Suprapubic skin (tissue), 4 donors: ENCODE results near the gene SORT1. TPM values are rescaled to one million over a fixed set of nuclear protein-coding genes. Genes with fewer than 3 reads are reported as not detected.

Experiments used
- DNase-seq, 2 donors: peaks; one replicate each; pipeline ENCODE4 v3.0.0-alpha.2; 2019; ENCODE audit warnings: low spot score in 2 of 2
- H3K27ac ChIP-seq: fragments of 200-600 bp; sonication (generic); one replicate; pipeline ENCODE4 v1.5.1; 2019
- H3K27me3 ChIP-seq: fragments of 200-600 bp; sonication (generic); one replicate; pipeline ENCODE4 v1.5.1; 2019
- H3K36me3 ChIP-seq: fragments of 200-600 bp; sonication (generic); one replicate; pipeline ENCODE4 v1.5.1; 2019
- H3K4me1 ChIP-seq: fragments of 200-600 bp; sonication (generic); one replicate; pipeline ENCODE4 v1.5.1; 2019
- H3K4me3 ChIP-seq: fragments of 200-600 bp; sonication (generic); one replicate; pipeline ENCODE4 v1.5.1; 2019; ENCODE audit warnings: mild to moderate bottlenecking
- H3K9me3 ChIP-seq: fragments of 200-600 bp; sonication (generic); one replicate; pipeline ENCODE4 v1.5.1; 2019
- EP300 ChIP-seq: sonication (generic); formaldehyde crosslinking; IDR thresholded peaks from one replicate; pipeline ENCODE4 v1.6.1; 2017; ENCODE audit warnings: antibody characterized with exemption
- POLR2A ChIP-seq, 2 donors: fragments of 450-650 bp; IDR thresholded peaks; one replicate each; pipeline ENCODE4 v1.6.1; 2017; ENCODE audit warnings: antibody characterized with exemption in 2 of 2, mild to moderate bottlenecking in 2 of 2, moderate library complexity in 2 of 2
- POLR2AphosphoS5 ChIP-seq, 3 donors: sonication (generic); formaldehyde crosslinking; IDR thresholded peaks; one replicate each; pipeline ENCODE4 v1.6.1; 2017; ENCODE audit warnings: antibody characterized with exemption in 3 of 3
- WGBS: methylation state at CpG from one replicate; pipeline ENCODE4 v1.1.5; 2018; 5-methylcytosine and 5-hydroxymethylcytosine counted together
- total RNA-seq, 4 donors: library from RNA; depleted of rRNA; stranded (reverse); fragments of >200 nt; gene quantifications; one replicate each; pipeline ENCODE4 v1.1.0, GENCODE V29; 2016
- TF ChIP-seq, protein P1 (sequence below), 2 donors: fragments of 200-600 bp in 1 of 2; fragments of 450-650 bp in 1 of 2; sonication (generic) in 1 of 2; IDR thresholded peaks; one replicate each; pipeline ENCODE4 v1.5.1; 2016 to 2019; ENCODE audit warnings: antibody characterized with exemption in 2 of 2, mild to moderate bottlenecking in 1 of 2, moderate library complexity in 1 of 2

Gene SORT1
- total RNA-seq, 4 donors from 2014 or later, result 27.8 to 52.7 (median 34.5) TPM

DNA sequence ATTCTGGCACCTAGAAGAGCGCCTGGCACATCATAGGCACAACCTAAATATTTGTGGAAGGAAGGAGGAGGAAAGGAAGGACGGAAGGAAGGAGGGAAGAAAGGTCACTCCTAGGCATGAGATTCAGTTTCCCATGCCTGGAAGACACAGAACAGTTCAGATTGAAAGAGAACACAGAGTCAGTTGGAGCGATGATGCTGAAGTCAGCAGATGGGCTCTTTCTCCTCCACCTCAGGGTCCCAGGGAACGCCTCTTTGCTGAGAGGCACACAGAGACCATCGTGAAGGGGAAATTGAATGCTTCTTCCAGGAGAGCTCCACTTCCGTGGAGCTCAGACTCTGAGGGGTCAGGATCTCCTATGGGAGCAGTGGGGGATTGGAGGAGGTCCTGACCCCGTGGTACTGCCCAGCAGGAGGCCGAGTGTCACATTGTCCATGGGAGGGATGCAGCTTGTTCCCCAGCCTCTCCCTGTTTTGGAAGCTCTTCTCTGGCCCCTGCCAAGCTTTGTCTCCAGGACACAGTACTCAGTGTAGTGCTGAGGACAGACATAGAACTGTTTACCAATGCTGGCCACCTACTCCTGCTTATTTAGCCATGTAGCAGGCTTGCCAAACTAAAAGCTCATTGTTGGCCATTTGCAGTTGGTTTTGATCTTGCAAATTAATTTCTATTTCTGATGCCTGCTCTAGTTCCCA lies 93.3 kb downstream of the SORT1 start:
- H3K9me3 ChIP-seq, result no peaks in the 10 kb centered on the region
- H3K4me1 ChIP-seq, result peaks cover 26% of the 10 kb centered on the region
- no peak for DNase-seq
- H3K4me3 ChIP-seq, result no peak overlapping the region
- H3K27ac ChIP-seq, result peak overlapping the region; percentile 22
- H3K27me3 ChIP-seq, result no peaks in the 10 kb centered on the region
- no peaks in the 10 kb centered on the region for H3K36me3 ChIP-seq
- 56% methylated on average over 7 of the region's 8 CpGs for WGBS
- TF ChIP-seq, protein P1, sequence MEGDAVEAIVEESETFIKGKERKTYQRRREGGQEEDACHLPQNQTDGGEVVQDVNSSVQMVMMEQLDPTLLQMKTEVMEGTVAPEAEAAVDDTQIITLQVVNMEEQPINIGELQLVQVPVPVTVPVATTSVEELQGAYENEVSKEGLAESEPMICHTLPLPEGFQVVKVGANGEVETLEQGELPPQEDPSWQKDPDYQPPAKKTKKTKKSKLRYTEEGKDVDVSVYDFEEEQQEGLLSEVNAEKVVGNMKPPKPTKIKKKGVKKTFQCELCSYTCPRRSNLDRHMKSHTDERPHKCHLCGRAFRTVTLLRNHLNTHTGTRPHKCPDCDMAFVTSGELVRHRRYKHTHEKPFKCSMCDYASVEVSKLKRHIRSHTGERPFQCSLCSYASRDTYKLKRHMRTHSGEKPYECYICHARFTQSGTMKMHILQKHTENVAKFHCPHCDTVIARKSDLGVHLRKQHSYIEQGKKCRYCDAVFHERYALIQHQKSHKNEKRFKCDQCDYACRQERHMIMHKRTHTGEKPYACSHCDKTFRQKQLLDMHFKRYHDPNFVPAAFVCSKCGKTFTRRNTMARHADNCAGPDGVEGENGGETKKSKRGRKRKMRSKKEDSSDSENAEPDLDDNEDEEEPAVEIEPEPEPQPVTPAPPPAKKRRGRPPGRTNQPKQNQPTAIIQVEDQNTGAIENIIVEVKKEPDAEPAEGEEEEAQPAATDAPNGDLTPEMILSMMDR (IDR thresholded peaks at IDR 0.05), result no peak
- no peak for TF ChIP-seq POLR2A (IDR thresholded peaks at IDR 0.05)
- no peak for TF ChIP-seq POLR2AphosphoS5 (IDR thresholded peaks at IDR 0.05)
- no peak for TF ChIP-seq EP300

DNA sequence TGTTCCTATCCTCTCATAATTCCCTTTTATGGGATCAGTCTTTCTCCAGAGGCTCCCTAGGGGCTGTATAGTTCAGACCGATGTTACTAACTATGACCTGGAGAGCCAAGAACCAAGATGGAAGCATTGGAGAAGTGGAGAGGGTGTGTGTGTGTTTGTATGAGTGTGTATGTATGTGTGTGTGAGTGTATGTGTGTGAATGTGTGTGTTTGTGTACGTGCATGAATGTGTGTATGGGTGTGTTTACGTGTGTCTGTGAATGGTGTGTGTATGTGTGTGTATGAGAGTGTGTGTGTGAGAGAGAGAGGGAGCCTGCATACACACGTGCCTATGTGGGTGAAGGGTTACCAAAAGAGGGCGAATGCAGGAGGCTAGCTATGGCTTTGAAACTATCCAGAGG lies 95.8 kb downstream of the SORT1 start:
- no peaks in the 10 kb centered on the region for H3K27me3 ChIP-seq
- no peak for TF ChIP-seq POLR2AphosphoS5 (IDR thresholded peaks at IDR 0.05)
- no peak for TF ChIP-seq POLR2A (IDR thresholded peaks at IDR 0.05)
- TF ChIP-seq, protein P1 (IDR thresholded peaks at IDR 0.05), result no peak
- TF ChIP-seq EP300, result no peak
- no peak overlapping the region for H3K4me3 ChIP-seq
- no peak for DNase-seq
- H3K9me3 ChIP-seq, result no peaks in the 10 kb centered on the region
- H3K27ac ChIP-seq, result no peak overlapping the region
- 78% methylated on average over 5 of the region's 5 CpGs for WGBS
- H3K4me1 ChIP-seq, result peaks cover 41% of the 10 kb centered on the region
- no peaks in the 10 kb centered on the region for H3K36me3 ChIP-seq

DNA sequence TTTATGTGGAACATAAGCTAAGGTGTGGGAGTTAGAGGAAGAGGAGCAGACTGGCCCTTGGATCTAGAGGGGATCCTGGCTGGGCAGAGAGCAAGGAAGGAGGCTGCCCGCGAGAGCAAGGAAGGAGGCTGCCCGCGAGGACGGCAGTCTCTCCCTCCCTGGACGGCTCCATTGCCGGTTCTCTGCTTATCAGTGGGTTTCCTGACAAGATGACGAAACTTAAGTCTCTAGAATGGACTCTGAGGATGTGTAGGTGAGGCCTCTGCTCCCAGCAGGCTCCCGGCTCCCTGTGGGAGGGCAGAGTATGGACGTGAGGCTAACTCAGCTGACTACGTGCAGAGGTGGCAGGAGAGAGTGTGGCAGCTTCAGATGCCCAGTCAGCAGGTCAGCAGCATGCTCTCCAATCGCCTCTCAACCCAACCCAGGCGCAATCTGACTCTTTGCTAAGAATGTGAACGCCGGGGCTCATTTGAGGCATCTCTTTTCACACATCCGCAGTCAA lies 97.0 kb downstream of the SORT1 start:
- no peaks in the 10 kb centered on the region for H3K27me3 ChIP-seq
- DNase-seq, result no peak
- H3K27ac ChIP-seq, result no peak overlapping the region
- no peaks in the 10 kb centered on the region for H3K36me3 ChIP-seq
- H3K9me3 ChIP-seq, result no peaks in the 10 kb centered on the region
- TF ChIP-seq, protein P1 (IDR thresholded peaks at IDR 0.05), result no peak
- TF ChIP-seq EP300 (no peak), POLR2A (IDR thresholded peaks at IDR 0.05) (no peak), POLR2AphosphoS5 (IDR thresholded peaks at IDR 0.05) (no peak)
- WGBS, result 80% methylated on average over 16 of the region's 16 CpGs
- H3K4me3 ChIP-seq, result no peak overlapping the region
- H3K4me1 ChIP-seq, result peaks cover 41% of the 10 kb centered on the region

DNA sequence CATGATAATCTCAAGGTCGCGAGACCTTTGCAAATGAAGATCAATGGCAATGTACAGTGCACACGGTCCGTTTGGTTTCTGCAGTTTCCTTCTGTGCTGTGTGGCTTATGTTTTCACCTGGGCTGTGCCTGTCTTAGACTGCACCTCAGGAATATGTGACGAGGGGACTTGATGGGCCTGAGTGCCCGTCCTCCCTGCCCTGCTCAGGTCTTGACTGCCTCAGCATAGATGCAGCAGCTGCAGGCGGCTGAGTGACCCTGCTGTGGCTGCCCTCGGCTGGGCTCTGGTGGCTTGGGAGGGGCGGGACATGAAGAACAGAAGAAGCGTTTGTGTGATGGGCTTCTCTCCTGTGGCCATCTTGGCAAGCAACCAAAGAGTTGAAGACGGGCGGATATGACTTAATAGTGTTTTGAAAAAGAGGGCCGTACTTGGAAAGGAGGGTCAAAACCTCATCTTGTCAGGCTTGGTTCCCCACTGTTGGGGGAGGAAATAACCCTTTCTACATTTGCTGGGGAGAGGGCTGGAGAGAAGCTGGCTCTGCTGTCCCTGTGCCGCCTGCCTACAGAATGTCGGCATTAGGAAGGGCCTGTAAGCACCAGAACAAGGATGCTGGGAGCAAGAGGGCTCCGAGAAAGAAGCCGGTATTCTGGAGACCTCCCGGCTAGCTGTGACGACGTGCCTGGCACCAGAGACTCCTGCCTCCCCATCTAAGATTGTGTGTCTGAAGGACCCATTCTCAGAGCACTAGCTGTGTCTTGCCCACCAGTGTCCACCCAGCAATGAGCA lies 98.0 kb downstream of the SORT1 start:
- TF ChIP-seq EP300, result no peak
- no peak for TF ChIP-seq POLR2AphosphoS5 (IDR thresholded peaks at IDR 0.05)
- TF ChIP-seq, protein P1 (IDR thresholded peaks at IDR 0.05), result no peak
- no peak for TF ChIP-seq POLR2A (IDR thresholded peaks at IDR 0.05)
- H3K9me3 ChIP-seq, result no peaks in the 10 kb centered on the region
- no peak overlapping the region for H3K4me3 ChIP-seq
- H3K4me1 ChIP-seq, result peaks cover 35% of the 10 kb centered on the region
- WGBS, result 72% methylated on average over 20 of the region's 20 CpGs
- H3K36me3 ChIP-seq, result no peaks in the 10 kb centered on the region
- DNase-seq, result no peak
- H3K27ac ChIP-seq, result peak overlapping the region; percentile 7
- H3K27me3 ChIP-seq, result no peaks in the 10 kb centered on the region
